KMS-11 (cell line): Measurements from ENCODE around the gene SLIT1.

Experiments used
- H2AFZ ChIP-seq: fragments of 200-600 bp; sonication (generic); 2 replicates; pipeline ENCODE4 v1.6.1; 2016; ENCODE audit warnings: antibody characterized with exemption, mixed run types, low read depth
- H3K27ac ChIP-seq: fragments of 200-600 bp; sonication (generic); 2 replicates; pipeline ENCODE4 v1.6.1; 2016; ENCODE audit warnings: mild to moderate bottlenecking, mixed run types
- H3K27me3 ChIP-seq: fragments of 200-600 bp; sonication (generic); 2 replicates; pipeline ENCODE4 v1.6.1; 2017; ENCODE audit warnings: mild to moderate bottlenecking, low read depth, mixed run types, moderate library complexity; ENCODE audit not compliant: insufficient read depth
- H3K36me3 ChIP-seq: fragments of 200-600 bp; sonication (generic); 2 replicates; pipeline ENCODE4 v1.6.1; 2017; ENCODE audit warnings: mild to moderate bottlenecking, mixed run types; ENCODE audit not compliant: insufficient read depth
- H3K4me1 ChIP-seq: fragments of 200-600 bp; sonication (generic); 2 replicates; pipeline ENCODE4 v1.6.1; 2016; ENCODE audit warnings: mild to moderate bottlenecking, low read depth, mixed run types; ENCODE audit not compliant: poor library complexity, severe bottlenecking
- H3K4me2 ChIP-seq: fragments of 200-600 bp; sonication (generic); 2 replicates; pipeline ENCODE4 v1.7.0; 2016; ENCODE audit warnings: mild to moderate bottlenecking, mixed run types
- H3K4me3 ChIP-seq: fragments of 200-600 bp; sonication (generic); IDR thresholded peaks from 2 replicates; pipeline ENCODE4 v1.6.1; 2017; ENCODE audit warnings: low read depth, low read length, mixed read lengths; ENCODE audit not compliant: insufficient read depth
- H3K79me2 ChIP-seq: fragments of 200-600 bp; sonication (generic); 2 replicates; pipeline ENCODE4 v1.6.1; 2016; ENCODE audit warnings: low read depth, mixed run types; ENCODE audit not compliant: insufficient read depth
- H3K9ac ChIP-seq: fragments of 200-600 bp; sonication (generic); 2 replicates; pipeline ENCODE4 v1.6.1; 2016; ENCODE audit warnings: mild to moderate bottlenecking, mixed run types
- H4K20me1 ChIP-seq: fragments of 200-600 bp; sonication (generic); 2 replicates; pipeline ENCODE4 v1.6.1; 2016; ENCODE audit warnings: mild to moderate bottlenecking, mixed run types; ENCODE audit not compliant: insufficient read depth
- CTCF ChIP-seq: fragments of 200-600 bp; sonication (generic); conservative IDR thresholded peaks from 2 replicates; pipeline ENCODE4 v1.6.1; 2017; ENCODE audit warnings: low read depth, mild to moderate bottlenecking, antibody characterized with exemption, low read length, moderate library complexity, mixed read lengths

The SLIT1 gene

GRCh38 chr10:97180986-97181385 is 4.8 kb downstream of the SLIT1 start:
- H2AFZ ChIP-seq, result no peak overlapping the region
- no peaks in the 10 kb centered on the region for H4K20me1 ChIP-seq
- no peak overlapping the region for H3K27ac ChIP-seq
- H3K4me1 ChIP-seq, result peaks cover 30% of the 10 kb centered on the region
- no peak for TF ChIP-seq CTCF
- no peak overlapping the region for H3K9ac ChIP-seq
- H3K4me3 ChIP-seq, result no peak overlapping the region
- no peaks in the 10 kb centered on the region for H3K36me3 ChIP-seq
- no peak overlapping the region for H3K4me2 ChIP-seq
- peaks cover 9% of the 10 kb centered on the region; the same call in 1 of the 2 replicates for H3K79me2 ChIP-seq
- H3K27me3 ChIP-seq, result no peaks in the 10 kb centered on the region

DNA sequence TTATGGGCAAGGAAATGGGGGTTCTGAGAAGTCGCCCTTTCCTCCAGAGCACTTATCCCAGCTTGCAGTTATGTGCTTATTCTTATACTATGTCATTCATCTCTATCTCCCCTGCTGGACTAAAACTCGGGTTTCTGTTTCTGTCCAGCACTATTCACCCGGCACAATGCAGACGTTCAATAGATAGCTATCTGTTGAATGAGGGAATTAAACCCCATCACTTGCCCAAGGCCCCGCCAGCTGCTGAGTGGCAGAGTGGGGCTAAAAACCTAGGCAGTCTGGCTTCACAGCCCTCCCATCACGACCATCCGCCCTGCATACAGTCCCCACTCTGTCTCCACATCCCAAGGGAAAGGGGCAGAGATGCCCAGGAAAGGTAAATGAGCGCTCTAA is 5.4 kb downstream of the SLIT1 start:
- Histone ChIP-seq H3K27me3 (no peaks in the 10 kb centered on the region), H3K4me1 (peaks cover 34% of the 10 kb centered on the region), H2AFZ (no peak overlapping the region), H3K79me2 (peaks cover 9% of the 10 kb centered on the region; the same call in 1 of the 2 replicates), H3K36me3 (no peaks in the 10 kb centered on the region), H3K9ac (no peak overlapping the region), H4K20me1 (no peaks in the 10 kb centered on the region), H3K4me3 (no peak overlapping the region), H3K27ac (no peak overlapping the region), H3K4me2 (no peak overlapping the region)
- TF ChIP-seq CTCF, result no peak

DNA sequence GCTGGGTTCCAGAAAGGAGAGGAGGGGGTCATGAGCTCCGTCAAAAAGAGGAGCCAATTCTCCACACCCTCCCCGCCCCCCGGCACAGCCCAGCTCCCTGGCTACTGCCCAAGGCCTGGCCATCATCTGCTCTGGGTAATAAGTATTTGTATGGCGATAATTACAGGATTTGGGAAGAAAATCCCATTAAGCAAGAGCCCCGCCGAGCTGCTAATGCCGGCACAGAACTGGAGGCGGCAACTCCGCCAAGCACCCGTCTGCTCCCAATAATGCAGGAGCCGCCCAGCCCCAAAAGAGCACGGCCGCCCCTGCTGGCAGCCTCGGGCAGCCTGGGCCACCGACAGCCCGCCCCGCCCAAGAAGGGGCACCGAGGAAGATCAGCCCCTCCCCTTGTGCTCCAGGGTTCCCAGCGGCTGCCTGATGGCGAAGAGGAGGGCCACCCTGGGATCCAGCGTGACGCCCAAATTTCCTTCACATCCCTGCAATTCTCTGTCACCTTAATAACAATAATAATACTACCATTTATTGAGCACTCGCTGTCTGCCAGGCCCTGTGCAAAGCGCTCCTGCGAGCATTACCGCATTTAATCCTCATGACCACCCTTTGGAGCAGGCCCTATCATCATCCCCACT is 5.9 kb downstream of the SLIT1 start:
- Histone ChIP-seq H3K4me1 (peaks cover 34% of the 10 kb centered on the region), H3K4me3 (no peak overlapping the region), H3K9ac (no peak overlapping the region), H3K79me2 (peaks cover 9% of the 10 kb centered on the region; the same call in 1 of the 2 replicates), H3K36me3 (no peaks in the 10 kb centered on the region), H3K27ac (no peak overlapping the region), H2AFZ (no peak overlapping the region), H4K20me1 (no peaks in the 10 kb centered on the region), H3K27me3 (no peaks in the 10 kb centered on the region), H3K4me2 (no peak overlapping the region)
- TF ChIP-seq CTCF, result no peak

DNA sequence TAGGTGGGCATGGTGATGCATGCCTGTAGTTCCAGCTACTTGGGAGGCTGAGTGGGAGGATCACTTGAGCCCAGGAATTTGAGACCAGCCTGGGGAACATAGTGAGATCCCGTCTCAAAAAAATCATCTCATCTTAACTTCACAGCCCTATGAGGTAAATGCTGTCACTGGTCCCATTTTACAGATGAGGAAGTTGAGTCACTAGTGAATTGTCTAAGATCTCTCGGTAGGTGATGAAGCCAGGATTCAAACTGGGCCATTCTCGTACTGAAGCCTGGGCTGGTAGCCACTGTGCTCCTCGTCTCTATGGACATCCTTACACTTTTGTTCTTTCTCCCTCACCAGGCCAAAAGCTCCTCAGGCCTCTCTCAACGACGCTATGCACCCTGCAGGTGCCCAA is 6.4 kb downstream of the SLIT1 start:
- Histone ChIP-seq H2AFZ (no peak overlapping the region), H3K9ac (no peak overlapping the region), H3K4me1 (peaks cover 34% of the 10 kb centered on the region), H3K4me2 (no peak overlapping the region), H3K27me3 (no peaks in the 10 kb centered on the region), H3K27ac (no peak overlapping the region), H3K79me2 (peaks cover 9% of the 10 kb centered on the region; the same call in 1 of the 2 replicates), H3K4me3 (no peak overlapping the region), H3K36me3 (no peaks in the 10 kb centered on the region), H4K20me1 (no peaks in the 10 kb centered on the region)
- no peak for TF ChIP-seq CTCF
